ENCODE data around the gene AP2A2.

DNA sequence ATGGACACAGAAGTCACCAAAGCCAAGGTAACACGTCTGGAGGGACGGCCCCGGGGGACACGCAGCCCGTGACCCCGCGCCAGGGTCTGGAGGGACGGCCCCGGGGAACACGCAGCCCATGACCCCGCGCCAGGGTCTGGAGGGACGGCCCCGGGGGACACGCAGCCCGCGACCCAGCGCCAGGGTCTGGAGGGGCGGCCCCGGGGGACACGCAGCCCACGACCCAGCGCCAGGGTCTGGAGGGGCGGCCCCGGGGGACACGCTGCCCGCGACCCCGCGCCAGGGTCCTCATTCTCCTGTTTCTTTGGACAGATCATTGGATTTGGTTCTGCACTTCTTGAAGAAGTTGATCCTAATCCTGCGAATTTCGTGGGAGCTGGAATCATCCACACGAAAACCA is 83.7 kb downstream of the AP2A2 start:
- no peak for TF ChIP-seq GATA3 (IDR thresholded peaks at IDR 0.05; ENCODE audit: low read depth, low read length)
- TF ChIP-seq GATA2 (IDR thresholded peaks at IDR 0.05; ENCODE audit: low read depth, low read length) = no peak

All from SH-SY5Y (cell line).